A673 (cell line): ENCODE data around the gene NRDE2. TPM values are rescaled to one million over a fixed set of nuclear protein-coding genes. Genes with fewer than 3 reads are reported as not detected.

Experiments
- BruUV-seq: library from RNA; stranded (reverse); fragments of 400-500 nt; replicated peaks from 2 replicates; lab custom pipeline; 2021; lab: Mats Ljungman, UMichigan
- CTCF ChIA-PET: fragments of 300-600 bp; sonication (Branson Sonifier 250); formaldehyde crosslinking; loops from one replicate; lab custom pipeline; 2022; ENCODE audit warnings: antibody characterized with exemption; lab: Charles Lee
- POLR2A ChIA-PET: fragments of 300-600 bp; sonication (Branson Sonifier 250); formaldehyde crosslinking; loops from one replicate; lab custom pipeline; 2022; ENCODE audit warnings: antibody characterized with exemption; ENCODE audit not compliant: low non-redundant PET; lab: Charles Lee
- DNase-seq: peaks from one replicate; pipeline ENCODE4 v3.0.0-alpha.2; 2015; ENCODE audit warnings: low spot score
- H3K27ac ChIP-seq: fragments of 200-600 bp; sonication (generic); 2 replicates; pipeline ENCODE4 v1.5.1; 2016; ENCODE audit warnings: mixed run types, low read depth, mild to moderate bottlenecking, mixed read lengths, antibody characterized with exemption, low read length; ENCODE audit not compliant: poor library complexity, severe bottlenecking
- H3K27me3 ChIP-seq: fragments of 200-600 bp; sonication (generic); replicated peaks from 2 replicates; pipeline ENCODE4 v1.6.1; 2017; ENCODE audit warnings: mixed run types, low read depth, mild to moderate bottlenecking, mixed read lengths, antibody characterized with exemption, low read length; ENCODE audit not compliant: insufficient read depth, poor library complexity
- H3K36me3 ChIP-seq: fragments of 200-600 bp; sonication (generic); 2 replicates; pipeline ENCODE4 v1.6.1; 2016; ENCODE audit warnings: mixed run types, mild to moderate bottlenecking, mixed read lengths, antibody characterized with exemption, low read length; ENCODE audit not compliant: insufficient read depth, poor library complexity, severe bottlenecking
- H3K4me1 ChIP-seq: fragments of 200-600 bp; sonication (generic); 2 replicates; pipeline ENCODE4 v1.6.1; 2017; ENCODE audit warnings: mixed run types, mild to moderate bottlenecking, mixed read lengths, antibody characterized with exemption, low read length; ENCODE audit not compliant: insufficient read depth, poor library complexity, severe bottlenecking
- H3K4me3 ChIP-seq: fragments of 200-600 bp; sonication (generic); 2 replicates; pipeline ENCODE4 v1.5.1; 2016; ENCODE audit warnings: low read depth, mixed run types, mild to moderate bottlenecking, mixed read lengths, low read length; ENCODE audit not compliant: poor library complexity, severe bottlenecking
- H3K9me3 ChIP-seq: fragments of 200-600 bp; sonication (generic); 2 replicates; pipeline ENCODE4 v1.6.1; 2016; ENCODE audit warnings: mixed run types, low read depth, mild to moderate bottlenecking, mixed read lengths, antibody characterized with exemption, low read length; ENCODE audit not compliant: poor library complexity, severe bottlenecking
- EZH2 ChIP-seq: fragments of 200-600 bp; sonication (generic); IDR thresholded peaks from 2 replicates; pipeline ENCODE4 v1.6.1; 2017; ENCODE audit warnings: borderline replicate concordance, low read depth, mild to moderate bottlenecking, mixed read lengths, antibody characterized with exemption, low read length; ENCODE audit not compliant: poor library complexity, severe bottlenecking
- intact Hi-C: fragments of 100-400 bp; cut with micrococcal nuclease; formaldehyde crosslinking; loops from one replicate; pipeline ENCODE4 v1.10.0; 2022; ENCODE audit not compliant: unreplicated experiment
- total RNA-seq: library from RNA; stranded (reverse); gene quantifications from 2 replicates; pipeline ENCODE4 v1.2.3, GENCODE V29; 2021
- TF ChIP-seq, protein P1 (sequence below): fragments of 300-800, 200-600 bp; sonication (generic); conservative IDR thresholded peaks from 2 replicates; pipeline ENCODE4 v1.5.1; 2017; ENCODE audit warnings: low read depth, mild to moderate bottlenecking, antibody characterized with exemption, low read length, moderate library complexity, mixed read lengths

NRDE2 gene
- total RNA-seq, 1 experiment from 2014 or later = 19.7 TPM

DNA sequence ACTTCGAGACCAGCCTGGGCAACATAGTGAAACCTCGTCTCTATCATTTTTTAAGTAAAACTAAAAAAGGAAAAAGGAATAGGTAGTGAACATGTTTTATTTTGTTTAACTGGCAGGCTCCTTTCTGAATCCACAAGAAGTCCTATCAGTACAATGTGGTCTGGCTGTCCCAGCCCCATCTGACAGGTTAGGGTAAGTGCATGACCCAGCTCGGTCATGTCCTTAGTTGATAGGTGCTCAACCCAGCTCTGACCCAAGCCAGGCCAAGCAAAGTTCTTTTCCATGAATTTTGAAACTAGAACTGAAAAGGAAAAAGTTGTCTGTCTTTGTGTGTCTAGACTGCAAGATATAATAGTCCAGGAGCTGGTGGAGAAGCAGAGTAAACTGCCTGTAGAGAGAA is 4.7 kb upstream of the NRDE2 start:
- intact Hi-C loops = no loop called here
- ChIA-PET POLR2A (no interaction called here), CTCF (no interaction called here)
- Histone ChIP-seq H3K4me1 (no peaks in the 10 kb centered on the region), H3K4me3 (no peak overlapping the region), H3K27ac (no peak overlapping the region), H3K9me3 (no peaks in the 10 kb centered on the region), H3K36me3 (no peaks in the 10 kb centered on the region), H3K27me3 (peaks cover 21% of the 10 kb centered on the region)
- no peak for TF ChIP-seq EZH2
- TF ChIP-seq, protein P1, sequence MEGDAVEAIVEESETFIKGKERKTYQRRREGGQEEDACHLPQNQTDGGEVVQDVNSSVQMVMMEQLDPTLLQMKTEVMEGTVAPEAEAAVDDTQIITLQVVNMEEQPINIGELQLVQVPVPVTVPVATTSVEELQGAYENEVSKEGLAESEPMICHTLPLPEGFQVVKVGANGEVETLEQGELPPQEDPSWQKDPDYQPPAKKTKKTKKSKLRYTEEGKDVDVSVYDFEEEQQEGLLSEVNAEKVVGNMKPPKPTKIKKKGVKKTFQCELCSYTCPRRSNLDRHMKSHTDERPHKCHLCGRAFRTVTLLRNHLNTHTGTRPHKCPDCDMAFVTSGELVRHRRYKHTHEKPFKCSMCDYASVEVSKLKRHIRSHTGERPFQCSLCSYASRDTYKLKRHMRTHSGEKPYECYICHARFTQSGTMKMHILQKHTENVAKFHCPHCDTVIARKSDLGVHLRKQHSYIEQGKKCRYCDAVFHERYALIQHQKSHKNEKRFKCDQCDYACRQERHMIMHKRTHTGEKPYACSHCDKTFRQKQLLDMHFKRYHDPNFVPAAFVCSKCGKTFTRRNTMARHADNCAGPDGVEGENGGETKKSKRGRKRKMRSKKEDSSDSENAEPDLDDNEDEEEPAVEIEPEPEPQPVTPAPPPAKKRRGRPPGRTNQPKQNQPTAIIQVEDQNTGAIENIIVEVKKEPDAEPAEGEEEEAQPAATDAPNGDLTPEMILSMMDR = no peak
- BruUV-seq = no TSS peak
- no peak for DNase-seq

DNA sequence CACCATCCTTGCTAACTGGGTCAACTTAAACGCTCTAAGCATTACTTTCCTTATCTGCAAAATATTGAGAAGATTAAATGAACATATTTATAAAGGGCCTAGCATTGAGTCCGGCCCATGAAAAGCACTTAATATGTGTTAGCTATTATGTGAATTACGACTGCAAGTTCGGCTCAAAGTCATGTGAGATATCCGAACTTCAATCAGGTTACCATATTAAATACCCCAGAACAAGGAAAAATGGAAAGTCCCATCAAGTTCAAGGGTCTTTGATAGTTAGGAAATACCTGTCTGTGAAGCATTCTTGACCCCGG is 487 bp upstream of the NRDE2 start:
- Histone ChIP-seq H3K27me3 (peaks cover 9% of the 10 kb centered on the region), H3K4me1 (no peaks in the 10 kb centered on the region), H3K27ac (no peak overlapping the region), H3K9me3 (no peaks in the 10 kb centered on the region), H3K4me3 (peak overlapping the region; percentile 53), H3K36me3 (no peaks in the 10 kb centered on the region)
- no peak for TF ChIP-seq EZH2
- TF ChIP-seq, protein P1 = no peak
- BruUV-seq = no TSS peak
- no peak for DNase-seq
- ChIA-PET POLR2A (no interaction called here), CTCF (no interaction called here)
- intact Hi-C loops = no loop called here

DNA sequence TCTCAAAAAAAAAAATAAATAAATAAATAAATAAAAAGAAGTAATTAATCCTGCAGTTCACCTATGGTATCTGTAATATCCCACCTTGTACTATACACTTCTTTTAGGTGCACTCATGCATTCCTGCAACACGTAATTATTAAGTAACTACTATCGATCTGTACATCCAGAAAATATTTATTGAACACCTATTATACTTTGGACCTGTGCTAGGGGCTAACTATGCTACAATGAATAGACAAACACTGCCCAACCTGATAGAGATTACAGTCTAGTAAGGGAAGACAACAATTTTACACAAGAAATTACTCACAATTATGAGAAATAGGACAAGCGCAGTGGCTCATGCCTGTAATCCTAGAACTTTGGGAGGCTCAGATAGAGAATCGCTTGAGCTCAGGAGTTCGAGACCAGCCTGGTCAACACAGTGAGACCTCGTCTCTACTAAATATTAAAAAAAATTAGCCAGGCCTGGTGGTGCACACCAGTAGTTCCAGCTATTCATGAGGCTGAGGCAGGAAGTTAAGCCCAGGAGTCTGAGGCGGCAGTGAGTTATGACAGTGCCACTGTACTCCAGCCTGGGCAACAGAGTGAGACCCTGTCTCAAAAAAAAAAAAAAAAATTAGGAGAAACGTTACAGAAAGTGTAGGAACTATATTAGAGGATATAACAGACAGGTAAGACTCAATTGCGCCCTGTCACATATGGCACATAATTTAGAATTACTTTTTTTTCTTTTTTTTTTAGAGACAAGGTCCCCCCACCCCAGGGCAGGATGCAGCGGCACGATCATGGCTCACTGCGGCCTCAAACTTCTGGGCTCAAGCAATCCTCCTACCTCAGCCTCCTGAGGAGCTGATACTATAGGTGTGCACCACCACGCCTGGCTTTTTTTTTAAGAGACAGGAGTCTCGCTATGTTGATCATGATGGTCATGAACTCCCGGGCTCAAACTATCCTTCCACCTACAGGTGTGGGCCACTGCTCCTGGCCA is 1.2 kb downstream of the NRDE2 start:
- POLR2A ChIA-PET = interaction anchor here (0.6 kb wide), 1 partner anchor 11 kb away, joined by 4 read pairs; no protein-coding TSS in a partner anchor
- Histone ChIP-seq H3K4me3 (peak overlapping the region; percentile 53), H3K27ac (peak overlapping the region; percentile 71), H3K4me1 (no peaks in the 10 kb centered on the region), H3K9me3 (no peaks in the 10 kb centered on the region), H3K27me3 (no peaks in the 10 kb centered on the region), H3K36me3 (no peaks in the 10 kb centered on the region)
- TF ChIP-seq, protein P1 = no peak
- no peak for TF ChIP-seq EZH2
- DNase-seq = no peak
- CTCF ChIA-PET = no interaction called here
- no TSS peak for BruUV-seq
- intact Hi-C loops = loop anchor here (2.0 kb wide), 1 partner anchor 52 kb away; no protein-coding TSS in a partner anchor
